A549 (cell line): ENCODE data around the gene AKAP8L. TPM values are rescaled to one million over a fixed set of nuclear protein-coding genes. Genes with fewer than 3 reads are reported as not detected.

Source experiments
- ATAC-seq, 2 experiments: fragments of 200-7000 bp in 1 of 2; fragments of >200 bp in 1 of 2; cut with Nextera tagmentation in 1 of 2; cut with Tn5 transposase in 1 of 2; 3 replicates each; pipeline versions ENCODE4 v1.8.0 to v1.9.1; 2018 to 2020; ENCODE audit warnings: mild to moderate bottlenecking in 1 of 2, moderate library complexity in 1 of 2
- CTCF ChIA-PET: fragments of 300-600 bp; sonication (Branson Sonifier 250); formaldehyde crosslinking; extraction: SDS; loops from one replicate; lab custom pipeline; 2021; ENCODE audit warnings: antibody characterized with exemption, inconsistent platforms; lab: Yijun Ruan, JAX
- POLR2A ChIA-PET: fragments of 350-600 bp; formaldehyde crosslinking; extraction: SDS; loops from one replicate; lab custom pipeline; 2021; ENCODE audit warnings: antibody characterized with exemption, inconsistent platforms; lab: Yijun Ruan, JAX
- DNase-seq, 2 experiments: peaks; one replicate each; pipeline versions ENCODE4 v3.0.0 to v3.0.0-alpha.2; 2011 to 2016; ENCODE audit warnings: low read depth in 1 of 2, low spot score in 1 of 2
- FAIRE-seq: peaks from 2 replicates; lab custom pipeline; 2011; peaks lifted over from hg19 to GRCh38; lab: Jason Lieb, UNC
- H3K27ac ChIP-seq, 2 experiments: fragments of >200 bp; sonication (Bioruptor Twin); formaldehyde crosslinking; 3 replicates each; pipeline ENCODE4 v1.5.1; 2016 to 2017
- H3K4me1 ChIP-seq: fragments of >200 bp; sonication (Bioruptor Twin); formaldehyde crosslinking; 3 replicates; pipeline ENCODE4 v1.6.1; 2016
- H3K4me2 ChIP-seq: fragments of >200 bp; sonication (Bioruptor Twin); formaldehyde crosslinking; 3 replicates; pipeline ENCODE4 v1.6.1; 2016
- H3K4me3 ChIP-seq: fragments of >200 bp; sonication (Bioruptor Twin); formaldehyde crosslinking; 3 replicates; pipeline ENCODE4 v1.5.1; 2016
- H3K9me3 ChIP-seq: fragments of >200 bp; sonication (Bioruptor Twin); formaldehyde crosslinking; 3 replicates; pipeline ENCODE4 v1.6.1; 2016
- BHLHE40 ChIP-seq: IDR thresholded peaks from 2 replicates; pipeline ENCODE4 v1.6.1; 2012; ENCODE audit warnings: low read depth, low read length, inconsistent platforms
- CBX8 ChIP-seq: fragments of 200-600 bp; sonication (generic); IDR thresholded peaks from 2 replicates; pipeline ENCODE4 v1.6.1; 2016
- CHD2 ChIP-seq: fragments of 150-350 bp; IDR thresholded peaks from 2 replicates; pipeline ENCODE4 v1.6.1; 2014; ENCODE audit warnings: low read length; ENCODE audit not compliant: partially characterized antibody
- EHF ChIP-seq: fragments of 250-450 bp; sonication (Bioruptor Pico); IDR thresholded peaks from 2 replicates; pipeline ENCODE4 v1.5.0; 2020; ENCODE audit warnings: mild to moderate bottlenecking
- EP300 ChIP-seq, 2 experiments: fragments of >200 bp; sonication (Bioruptor Twin); formaldehyde crosslinking; IDR thresholded peaks; 2 replicates in 1 of 2; 3 replicates in 1 of 2; pipeline ENCODE4 v1.6.1; 2016 to 2017
- ESRRA ChIP-seq: fragments of 150-350 bp; IDR thresholded peaks from 2 replicates; pipeline ENCODE4 v1.6.1; 2014; ENCODE audit warnings: mild to moderate bottlenecking, low read length, borderline replicate concordance
- FOSL2 ChIP-seq, 2 experiments: fragments of 450-650 bp in 1 of 2; fragments of >200 bp in 1 of 2; sonication (Bioruptor Twin) in 1 of 2; formaldehyde crosslinking; IDR thresholded peaks; 2 replicates each; pipeline versions ENCODE4 v1.5.0 to v1.6.1; 2016 to 2020; ENCODE audit warnings: mild to moderate bottlenecking in 1 of 2, moderate library complexity in 1 of 2
- GATA3 ChIP-seq: IDR thresholded peaks from 2 replicates; pipeline ENCODE4 v1.6.1; 2012; ENCODE audit warnings: borderline replicate concordance
- HMGXB4 ChIP-seq: fragments of 250-450 bp; sonication (Bioruptor Pico); IDR thresholded peaks from 2 replicates; pipeline ENCODE4 v1.5.0; 2021; ENCODE audit warnings: mild to moderate bottlenecking, moderate library complexity, borderline replicate concordance
- HOXA7 ChIP-seq: fragments of 250-450 bp; sonication (Bioruptor Pico); IDR thresholded peaks from 2 replicates; pipeline ENCODE4 v1.5.0; 2020; ENCODE audit warnings: mild to moderate bottlenecking, moderate library complexity
- HOXB13 ChIP-seq: fragments of 250-450 bp; sonication (Bioruptor Pico); IDR thresholded peaks from 2 replicates; pipeline ENCODE4 v1.5.0; 2020; ENCODE audit warnings: low read depth, mild to moderate bottlenecking, moderate library complexity
- KDM1A ChIP-seq: fragments of 200-600 bp; sonication (generic); IDR thresholded peaks from 2 replicates; pipeline ENCODE4 v1.6.1; 2016; ENCODE audit warnings: low read depth, mild to moderate bottlenecking
- MAFK ChIP-seq: fragments of 450-650 bp; IDR thresholded peaks from 2 replicates; pipeline ENCODE4 v1.6.1; 2014; ENCODE audit not compliant: partially characterized antibody
- MAX ChIP-seq: IDR thresholded peaks from 2 replicates; pipeline ENCODE4 v1.6.1; 2012
- MYC ChIP-seq: IDR thresholded peaks from 2 replicates; pipeline ENCODE4 v1.6.1; 2012; ENCODE audit warnings: mild to moderate bottlenecking, inconsistent platforms, low read length, improper control_type of control experiment, borderline replicate concordance
- NPAS2 ChIP-seq: fragments of 250-450 bp; sonication (Bioruptor Pico); IDR thresholded peaks from 2 replicates; pipeline ENCODE4 v1.8.0; 2022; ENCODE audit warnings: mild to moderate bottlenecking, moderate library complexity, borderline replicate concordance
- NR3C1 ChIP-seq: fragments of >200 bp; sonication (Bioruptor Twin); formaldehyde crosslinking; IDR thresholded peaks from 3 replicates; pipeline ENCODE4 v1.6.1; 2017
- PHF8 ChIP-seq: fragments of 200-600 bp; sonication (generic); IDR thresholded peaks from 2 replicates; pipeline ENCODE4 v1.6.1; 2016; ENCODE audit warnings: low read depth, mild to moderate bottlenecking, antibody characterized with exemption, moderate library complexity, borderline replicate concordance
- POLR2A ChIP-seq: IDR thresholded peaks from 2 replicates; pipeline ENCODE4 v1.6.1; 2012; ENCODE audit warnings: mild to moderate bottlenecking, low read length
- RARB ChIP-seq: fragments of 250-450 bp; sonication (Bioruptor Pico); IDR thresholded peaks from 2 replicates; pipeline ENCODE4 v1.8.0; 2021; ENCODE audit warnings: mild to moderate bottlenecking, moderate library complexity
- RNF2 ChIP-seq: fragments of 200-600 bp; sonication (generic); IDR thresholded peaks from 2 replicates; pipeline ENCODE4 v1.6.1; 2016; ENCODE audit warnings: low read depth, mild to moderate bottlenecking, antibody characterized with exemption, moderate library complexity, borderline replicate concordance
- TFCP2L1 ChIP-seq: fragments of 250-450 bp; sonication (Bioruptor Pico); IDR thresholded peaks from 2 replicates; pipeline ENCODE4 v1.5.0; 2021; ENCODE audit warnings: mild to moderate bottlenecking
- USF2 ChIP-seq: fragments of 450-650 bp; IDR thresholded peaks from 2 replicates; pipeline ENCODE4 v1.6.1; 2014; ENCODE audit warnings: antibody characterized with exemption
- ZC3H11A ChIP-seq: fragments of 450-650 bp; IDR thresholded peaks from 2 replicates; pipeline ENCODE4 v1.6.1; 2014; ENCODE audit warnings: antibody characterized with exemption, mild to moderate bottlenecking
- ZFP36 ChIP-seq: fragments of 450-650 bp; IDR thresholded peaks from 2 replicates; pipeline ENCODE4 v1.6.1; 2014; ENCODE audit warnings: borderline replicate concordance; ENCODE audit not compliant: partially characterized antibody
- ZSCAN20 ChIP-seq: fragments of 250-450 bp; sonication (Bioruptor Pico); IDR thresholded peaks from 2 replicates; pipeline ENCODE4 v1.8.0; 2022; ENCODE audit warnings: mild to moderate bottlenecking, moderate library complexity
- WGBS: methylation state at CpG from one replicate; pipeline ENCODE4 v1.1.6; 2017; ENCODE audit errors: missing lambda C conversion rate; 5-methylcytosine and 5-hydroxymethylcytosine counted together
- polyA plus RNA-seq, 4 experiments: library from polyadenylated mRNA; depleted of rRNA in 3 of 4; stranded (reverse); fragments of >200 nt; fragmentation: RNase III in 1 of 4; extraction: RNeasy Plus Mini Kit Qiagen cat#74134 plus additional on column Dnase treatment in 1 of 4; gene quantifications; 2 replicates in 3 of 4; 3 replicates in 1 of 4; pipeline ENCODE4 v1.2.3, GENCODE V29; 2011 to 2017

AKAP8L gene
- polyA plus RNA-seq, 2 of the 4 experiments (the other 2 are of a cell fraction): 28.4 to 42.9 TPM

- no peak for ATAC-seq
- POLR2A ChIA-PET: no interaction called here
- TF ChIP-seq USF2 (no peak), PHF8 (no peak), ESRRA (no peak), ZC3H11A (no peak), FOSL2 (IDR thresholded peaks at IDR 0.05) (no peak), FOSL2 (CRISPR knock-in tag; IDR thresholded peaks at IDR 0.05) (no peak), RNF2 (no peak), MAFK (no peak), CHD2 (no peak), MAX (no peak), GATA3 (no peak), ZSCAN20 (no peak), RARB (CRISPR knock-in tag) (no peak), KDM1A (no peak)
- H3K27ac ChIP-seq: no peak overlapping the region
- H3K9me3 ChIP-seq: peaks cover 8% of the 10 kb centered on the region; the same call in 1 of the 3 replicates
- peak in 1 of 2 experiments; percentile 24 for DNase-seq
- FAIRE-seq: no peak
- 88% methylated on average over 10 of the region's 16 CpGs for WGBS
- CTCF ChIA-PET: interaction anchor here (1.0 kb wide), 1 partner anchor 124 kb away, joined by 3 read pairs; no protein-coding TSS in a partner anchor
- peaks cover 11% of the 10 kb centered on the region; the same call in 1 of the 3 replicates for H3K4me1 ChIP-seq
- no peak overlapping the region for H3K4me2 ChIP-seq
- no peak overlapping the region for H3K4me3 ChIP-seq
Observed at GRCh38 chr19:15426485-15427349, 7.9 kb upstream of the AKAP8L start.

GRCh38 chr19:15425321-15425950 is 6.6 kb upstream of the AKAP8L start:
- FAIRE-seq (no peak), DNase-seq (no peak), ATAC-seq (no peak)
- no peak overlapping the region for H3K4me3 ChIP-seq
- peaks cover 8% of the 10 kb centered on the region; the same call in 1 of the 3 replicates for H3K9me3 ChIP-seq
- CTCF ChIA-PET: no interaction called here
- no peak overlapping the region for H3K27ac ChIP-seq
- POLR2A ChIA-PET: no interaction called here
- no peak for TF ChIP-seq EHF
- TF ChIP-seq ESRRA: no peak
- TF ChIP-seq MYC: no peak
- TF ChIP-seq HOXB13: no peak
- TF ChIP-seq POLR2A: no peak
- TF ChIP-seq HOXA7 (CRISPR knock-in tag): no peak
- TF ChIP-seq BHLHE40: no peak
- TF ChIP-seq CBX8: no peak
- TF ChIP-seq NR3C1: no peak
- TF ChIP-seq CHD2: no peak
- no peak for TF ChIP-seq HMGXB4 (CRISPR knock-in tag)
- TF ChIP-seq ZFP36: no peak
- TF ChIP-seq RNF2: no peak
- no peak for TF ChIP-seq NPAS2 (CRISPR knock-in tag)
- TF ChIP-seq EP300 (IDR thresholded peaks at IDR 0.05): no peak
- no peak for TF ChIP-seq TFCP2L1 (CRISPR knock-in tag)
- no peak for TF ChIP-seq PHF8
- no peak for TF ChIP-seq ZC3H11A
- WGBS: 96% methylated on average over 24 of the region's 36 CpGs
- no peak overlapping the region for H3K4me2 ChIP-seq
- no peaks in the 10 kb centered on the region for H3K4me1 ChIP-seq
